K562 (cell line): ENCODE data around the gene SORT1. TPM values are rescaled to one million over a fixed set of nuclear protein-coding genes. Genes with fewer than 3 reads are reported as not detected.

Experiments
- CTBP1 ChIP-seq: fragments of 450-650 bp; IDR thresholded peaks from 2 replicates; pipeline ENCODE4 v1.6.1; 2016; ENCODE audit warnings: borderline replicate concordance
- ELF2 ChIP-seq: fragments of 250-450 bp; sonication (Bioruptor Pico); IDR thresholded peaks from 2 replicates; pipeline ENCODE4 v1.5.0; 2021; ENCODE audit warnings: mild to moderate bottlenecking
- HDAC8 ChIP-seq: fragments of 450-650 bp; IDR thresholded peaks from 2 replicates; pipeline ENCODE4 v1.6.1; 2016; ENCODE audit warnings: mild to moderate bottlenecking, missing genetic modification characterization, moderate library complexity, missing compliant biosample characterization
- MTA3 ChIP-seq: fragments of 450-650 bp; formaldehyde crosslinking; IDR thresholded peaks from 2 replicates; pipeline ENCODE4 v1.6.1; 2017; ENCODE audit warnings: mild to moderate bottlenecking, borderline replicate concordance
- NCOA6 ChIP-seq: fragments of 450-650 bp; IDR thresholded peaks from 2 replicates; pipeline ENCODE4 v1.6.1; 2017; ENCODE audit warnings: mild to moderate bottlenecking
- NFE2L1 ChIP-seq: fragments of 450-650 bp; IDR thresholded peaks from 2 replicates; pipeline ENCODE4 v1.6.1; 2016; ENCODE audit warnings: missing genetic modification characterization, low read depth, mild to moderate bottlenecking, missing compliant biosample characterization, moderate library complexity, borderline replicate concordance
- NFXL1 ChIP-seq: fragments of 450-650 bp; formaldehyde crosslinking; IDR thresholded peaks from 2 replicates; pipeline ENCODE4 v1.4.0; 2021; ENCODE audit warnings: mild to moderate bottlenecking
- NR1H2 ChIP-seq: sonication (generic); formaldehyde crosslinking; IDR thresholded peaks from 2 replicates; pipeline ENCODE4 v1.4.0; 2020; ENCODE audit warnings: mild to moderate bottlenecking, missing genetic modification reagents
- PHF20 ChIP-seq: fragments of 450-650 bp; IDR thresholded peaks from 2 replicates; pipeline ENCODE4 v1.6.1; 2018; ENCODE audit not compliant: partially characterized antibody
- PML ChIP-seq: IDR thresholded peaks from 2 replicates; pipeline ENCODE4 v1.6.1; 2012; ENCODE audit warnings: low read length, inconsistent platforms
- POLR2B ChIP-seq: fragments of 450-650 bp; IDR thresholded peaks from 2 replicates; pipeline ENCODE4 v1.6.1; 2018; ENCODE audit warnings: low read depth; ENCODE audit not compliant: partially characterized antibody
- RAD51 ChIP-seq: fragments of 450-650 bp; IDR thresholded peaks from 2 replicates; pipeline ENCODE4 v1.7.1; 2016; ENCODE audit warnings: low read depth, mild to moderate bottlenecking, borderline replicate concordance
- RB1 ChIP-seq: fragments of 450-650 bp; IDR thresholded peaks from 2 replicates; pipeline ENCODE4 v1.6.1; 2017; ENCODE audit warnings: low read depth, mild to moderate bottlenecking
- RCOR1 ChIP-seq, 2 experiments: IDR thresholded peaks; 2 replicates each; pipeline ENCODE4 v1.6.1; 2012; ENCODE audit warnings: low read depth in 2 of 2, low read length in 2 of 2, borderline replicate concordance in 1 of 2, improper control_type of control experiment in 1 of 2
- SMAD3 ChIP-seq: fragments of 450-650 bp; formaldehyde crosslinking; conservative IDR thresholded peaks from 2 replicates; pipeline ENCODE4 v1.4.0; 2020; ENCODE audit warnings: mild to moderate bottlenecking
- SRSF3 ChIP-seq: fragments of 200-400 bp; formaldehyde crosslinking; IDR thresholded peaks from 2 replicates; pipeline ENCODE4 v1.6.1; 2016; ENCODE audit warnings: mild to moderate bottlenecking, low read length, moderate library complexity; ENCODE audit not compliant: insufficient read depth
- SRSF7 ChIP-seq: fragments of 200-400 bp; formaldehyde crosslinking; optimal IDR thresholded peaks from 2 replicates; pipeline ENCODE3; 2017; ENCODE audit warnings: mild to moderate bottlenecking, low read depth, low read length
- YBX1 ChIP-seq: fragments of 450-650 bp; IDR thresholded peaks from 2 replicates; pipeline ENCODE4 v1.7.1; 2016; ENCODE audit warnings: mild to moderate bottlenecking
- ZNF197 ChIP-seq: fragments of 200-800 bp; sonication (Bioruptor generic); IDR thresholded peaks from 2 replicates; pipeline ENCODE4 v1.6.1; 2016; ENCODE audit warnings: low read depth, missing genetic modification characterization, missing compliant biosample characterization
- ZNF232 ChIP-seq: sonication (generic); formaldehyde crosslinking; IDR thresholded peaks from 2 replicates; pipeline ENCODE4 v1.8.0; 2022; ENCODE audit warnings: mild to moderate bottlenecking, missing genetic modification reagents
- ZNF239 ChIP-seq: fragments of 250-450 bp; sonication (Bioruptor Pico); IDR thresholded peaks from 2 replicates; pipeline ENCODE4 v1.4.0; 2020; ENCODE audit warnings: mild to moderate bottlenecking
- ZNF589 ChIP-seq: fragments of 200-800 bp; sonication (Bioruptor generic); IDR thresholded peaks from 2 replicates; pipeline ENCODE4 v1.6.1; 2016; ENCODE audit warnings: low read depth, missing genetic modification characterization, missing compliant biosample characterization
- ZNF785 ChIP-seq: fragments of 250-450 bp; sonication (Bioruptor Pico); IDR thresholded peaks from 2 replicates; pipeline ENCODE4 v1.4.0; 2020; ENCODE audit warnings: mild to moderate bottlenecking
- polyA plus RNA-seq, 8 experiments: library from polyadenylated mRNA; depleted of rRNA in 4 of 8; stranded (reverse) in 5 of 8; unstranded in 3 of 8; fragments of >200 nt; fragmentation: Nextera tagmentation in 2 of 8; fragmentation: Illumina TruSeq in 1 of 8; extraction: Ambion mirVana in 2 of 8; extraction: Trizol in 1 of 8; gene quantifications; 2 replicates each; pipeline versions ENCODE4 v1.2.1 to v1.2.3, GENCODE V29; 2011 to 2014; ENCODE audit warnings: inconsistent platforms in 1 of 8, missing spikeins in 1 of 8
- total RNA-seq, 7 experiments: library from RNA; depleted of rRNA in 6 of 7; stranded (reverse); fragments of >200 nt in 6 of 7; fragmentation: Illumina TruSeq in 2 of 7; extraction: Trizol in 2 of 7; gene quantifications; 2 replicates each; pipeline versions ENCODE4 v1.2.1 to v1.2.3, GENCODE V29; 2011 to 2021; ENCODE audit warnings: low replicate concordance in 1 of 7
- TF ChIP-seq, protein P1 (sequence below): fragments of 250-450 bp; sonication (Bioruptor Pico); IDR thresholded peaks from 2 replicates; pipeline ENCODE4 v1.4.0; 2020; ENCODE audit warnings: mild to moderate bottlenecking, moderate library complexity
- TF ChIP-seq, protein P2 (sequence below): fragments of 150-350 bp; conservative IDR thresholded peaks from 2 replicates; pipeline ENCODE4 v1.6.1; 2014; ENCODE audit warnings: low read length
- TF ChIP-seq, protein P3 (sequence below): IDR thresholded peaks from 2 replicates; pipeline ENCODE4 v1.6.1; 2012; ENCODE audit warnings: low read depth, low read length, improper control_type of control experiment, borderline replicate concordance

The SORT1 gene
- total and polyA plus RNA-seq, 9 of the 15 experiments (the other 6 are each of a cell fraction or from before 2014, with no cell fraction given) = 27.4 to 112 (median 65.0) TPM

DNA sequence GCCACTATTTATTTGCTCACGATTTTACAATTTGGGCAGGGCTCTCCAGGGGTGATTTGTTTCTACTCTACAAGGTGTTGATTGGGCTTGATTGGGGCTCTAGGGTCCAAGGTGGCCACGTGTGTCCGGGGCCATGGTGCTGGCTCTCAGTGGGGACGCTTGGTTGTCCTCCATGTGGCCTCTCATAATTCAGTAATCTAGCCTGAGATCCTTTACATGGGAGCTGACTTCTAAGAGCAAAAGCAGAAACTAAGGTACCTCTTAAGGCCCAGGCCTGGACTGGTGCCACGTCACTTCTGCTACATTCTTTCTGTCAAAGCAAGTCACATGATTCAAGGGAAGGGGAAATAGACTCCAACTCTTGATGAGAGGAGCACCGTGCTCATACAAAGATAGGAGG, 106.7 kb downstream of the SORT1 start (continued):
- TF ChIP-seq, protein P1, sequence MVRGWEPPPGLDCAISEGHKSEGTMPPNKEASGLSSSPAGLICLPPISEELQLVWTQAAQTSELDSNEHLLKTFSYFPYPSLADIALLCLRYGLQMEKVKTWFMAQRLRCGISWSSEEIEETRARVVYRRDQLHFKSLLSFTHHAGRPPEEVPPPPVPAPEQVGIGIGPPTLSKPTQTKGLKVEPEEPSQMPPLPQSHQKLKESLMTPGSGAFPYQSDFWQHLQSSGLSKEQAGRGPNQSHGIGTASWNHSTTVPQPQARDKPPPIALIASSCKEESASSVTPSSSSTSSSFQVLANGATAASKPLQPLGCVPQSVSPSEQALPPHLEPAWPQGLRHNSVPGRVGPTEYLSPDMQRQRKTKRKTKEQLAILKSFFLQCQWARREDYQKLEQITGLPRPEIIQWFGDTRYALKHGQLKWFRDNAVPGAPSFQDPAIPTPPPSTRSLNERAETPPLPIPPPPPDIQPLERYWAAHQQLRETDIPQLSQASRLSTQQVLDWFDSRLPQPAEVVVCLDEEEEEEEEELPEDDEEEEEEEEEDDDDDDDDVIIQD (CRISPR knock-in tag) = no peak
- no peak for TF ChIP-seq PML
- TF ChIP-seq ZNF589 (CRISPR knock-in tag) = 0 out of 2 replicates have a peak, but pooled peaks have one; percentile 35
- TF ChIP-seq, protein P2, sequence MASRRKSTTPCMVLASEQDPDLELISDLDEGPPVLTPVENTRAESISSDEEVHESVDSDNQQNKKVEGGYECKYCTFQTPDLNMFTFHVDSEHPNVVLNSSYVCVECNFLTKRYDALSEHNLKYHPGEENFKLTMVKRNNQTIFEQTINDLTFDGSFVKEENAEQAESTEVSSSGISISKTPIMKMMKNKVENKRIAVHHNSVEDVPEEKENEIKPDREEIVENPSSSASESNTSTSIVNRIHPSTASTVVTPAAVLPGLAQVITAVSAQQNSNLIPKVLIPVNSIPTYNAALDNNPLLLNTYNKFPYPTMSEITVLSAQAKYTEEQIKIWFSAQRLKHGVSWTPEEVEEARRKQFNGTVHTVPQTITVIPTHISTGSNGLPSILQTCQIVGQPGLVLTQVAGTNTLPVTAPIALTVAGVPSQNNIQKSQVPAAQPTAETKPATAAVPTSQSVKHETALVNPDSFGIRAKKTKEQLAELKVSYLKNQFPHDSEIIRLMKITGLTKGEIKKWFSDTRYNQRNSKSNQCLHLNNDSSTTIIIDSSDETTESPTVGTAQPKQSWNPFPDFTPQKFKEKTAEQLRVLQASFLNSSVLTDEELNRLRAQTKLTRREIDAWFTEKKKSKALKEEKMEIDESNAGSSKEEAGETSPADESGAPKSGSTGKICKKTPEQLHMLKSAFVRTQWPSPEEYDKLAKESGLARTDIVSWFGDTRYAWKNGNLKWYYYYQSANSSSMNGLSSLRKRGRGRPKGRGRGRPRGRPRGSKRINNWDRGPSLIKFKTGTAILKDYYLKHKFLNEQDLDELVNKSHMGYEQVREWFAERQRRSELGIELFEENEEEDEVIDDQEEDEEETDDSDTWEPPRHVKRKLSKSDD = no peak
- no peak for TF ChIP-seq SRSF7
- TF ChIP-seq ZNF239 (CRISPR knock-in tag) = no peak; the same call in 1 of the 2 replicates
- TF ChIP-seq YBX1 = no peak
- TF ChIP-seq PHF20 = no peak
- no peak for TF ChIP-seq NFXL1 (CRISPR knock-in tag)
- 0 out of 2 replicates have a peak, but pooled peaks have one; percentile 67 for TF ChIP-seq SMAD3 (CRISPR knock-in tag)
- TF ChIP-seq ZNF232 (CRISPR knock-in tag) = no peak
- TF ChIP-seq SRSF3 = no peak
- no peak for TF ChIP-seq NFE2L1 (tag)
- peak; percentile 72 for TF ChIP-seq RAD51
- 0 out of 4 replicates have a peak, but pooled peaks of 1 of the 2 experiments have one; percentile 23 for TF ChIP-seq RCOR1 (IDR thresholded peaks at IDR 0.05; ENCODE audit: borderline replicate concordance in 1 of 2, low read depth in 2 of 2, low read length in 2 of 2)
- no peak for TF ChIP-seq NCOA6
- no peak for TF ChIP-seq MTA3
- TF ChIP-seq ZNF785 = no peak
- TF ChIP-seq, protein P3, sequence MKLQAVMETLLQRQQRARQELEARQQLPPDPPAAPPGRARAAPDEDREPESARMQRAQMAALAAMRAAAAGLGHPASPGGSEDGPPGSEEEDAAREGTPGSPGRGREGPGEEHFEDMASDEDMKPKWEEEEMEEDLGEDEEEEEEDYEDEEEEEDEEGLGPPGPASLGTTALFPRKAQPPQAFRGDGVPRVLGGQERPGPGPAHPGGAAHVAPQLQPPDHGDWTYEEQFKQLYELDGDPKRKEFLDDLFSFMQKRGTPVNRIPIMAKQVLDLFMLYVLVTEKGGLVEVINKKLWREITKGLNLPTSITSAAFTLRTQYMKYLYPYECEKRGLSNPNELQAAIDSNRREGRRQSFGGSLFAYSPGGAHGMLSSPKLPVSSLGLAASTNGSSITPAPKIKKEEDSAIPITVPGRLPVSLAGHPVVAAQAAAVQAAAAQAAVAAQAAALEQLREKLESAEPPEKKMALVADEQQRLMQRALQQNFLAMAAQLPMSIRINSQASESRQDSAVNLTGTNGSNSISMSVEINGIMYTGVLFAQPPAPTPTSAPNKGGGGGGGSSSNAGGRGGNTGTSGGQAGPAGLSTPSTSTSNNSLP = no peak
- 0 out of 2 replicates have a peak, but pooled peaks have one; percentile 52 for TF ChIP-seq ELF2
- TF ChIP-seq RB1 = no peak
- TF ChIP-seq ZNF197 (CRISPR knock-in tag) = 0 out of 2 replicates have a peak, but pooled peaks have one; percentile 63
- peak; percentile 50; the same call in 1 of the 2 replicates for TF ChIP-seq CTBP1
- TF ChIP-seq POLR2B = no peak
- TF ChIP-seq HDAC8 (tag) = 0 out of 2 replicates have a peak, but pooled peaks have one; percentile 57
- TF ChIP-seq NR1H2 (CRISPR knock-in tag) = no peak
